ENCODE results near the gene TLR7. TPM values are rescaled to one million over a fixed set of nuclear protein-coding genes. Genes with fewer than 3 reads are reported as not detected.

Gene TLR7
- total and polyA plus RNA-seq, 2 of the 4 experiments (the other 2 are of a cell fraction): not detected

- DNase-seq (no peak), ATAC-seq (ENCODE audit: low read depth) (no peak)
- H3K27ac ChIP-seq (ENCODE audit: insufficient read depth, low read length): no peak overlapping the region
- TF ChIP-seq SMC3 (IDR thresholded peaks at IDR 0.05; ENCODE audit: low read depth, low read length) (no peak), CHD1 (IDR thresholded peaks at IDR 0.05; ENCODE audit: low read depth, low read length) (no peak), MXI1 (IDR thresholded peaks at IDR 0.05; ENCODE audit: borderline replicate concordance, low read depth, low read length) (no peak), CEBPB (IDR thresholded peaks at IDR 0.05; ENCODE audit: low read depth, low read length) (no peak), MAFK (IDR thresholded peaks at IDR 0.05; ENCODE audit: low read depth, low read length) (no peak), NFE2L2 (IDR thresholded peaks at IDR 0.05; ENCODE audit: low read depth, low read length) (no peak), POLR2A (IDR thresholded peaks at IDR 0.05; ENCODE audit: low read depth, low read length) (no peak)
- H3K27me3 ChIP-seq (ENCODE audit: control insufficient read depth, insufficient read depth, low read length): no peaks in the 10 kb centered on the region; the same call in 1 of the 2 replicates
- no peak overlapping the region for H2BK20ac ChIP-seq (ENCODE audit: low read depth, low read length)
- ChIA-PET POLR2A (ENCODE audit: unreplicated experiment) (no interaction called here), CTCF (no interaction called here)
- no peak overlapping the region for H3K23ac ChIP-seq (ENCODE audit: low read depth, low read length)
- no TSS peak for BruUV-seq (replicated peaks)
- H3K79me1 ChIP-seq (ENCODE audit: low read depth in 1 of 2, low read length in 2 of 2): no peaks in the 10 kb centered on the region
- H3K4me1 ChIP-seq (ENCODE audit: control insufficient read depth, insufficient read depth, low read length): no peaks in the 10 kb centered on the region
- intact Hi-C loops (cut with micrococcal nuclease) (no loop called here), dilution Hi-C loops (cut with HindIII; ENCODE audit: low sequenced_read_pairs, unreplicated experiment) (no loop called here), in situ Hi-C loops (cut with MboI; ENCODE audit: low sequenced_read_pairs) (no loop called here)
- whole genome bisulfite sequencing, 2 experiments (ENCODE audit: extremely low coverage in 2 of 2, insufficient read length in 1 of 2): no CpG with 5 or more reads among the region's 2 CpGs
- H2BK5ac ChIP-seq (ENCODE audit: low read depth, low read length, poor library complexity, severe bottlenecking): no peak overlapping the region
- H3K18ac ChIP-seq (ENCODE audit: low read depth, low read length): no peak overlapping the region
- H3K36me3 ChIP-seq (ENCODE audit: control insufficient read depth, insufficient read depth, low read length): no peaks in the 10 kb centered on the region
- H3K4me2 ChIP-seq (ENCODE audit: low read depth, low read length): no peak overlapping the region
- no peak overlapping the region for H3K4me3 ChIP-seq (ENCODE audit: insufficient read depth, low read depth, low read length)
- no peak overlapping the region for H2AK9ac ChIP-seq (replicated peaks; ENCODE audit: low read depth, low read length, poor library complexity)
- no peak overlapping the region for H2BK120ac ChIP-seq (ENCODE audit: low read depth, low read length)
- H2AFZ ChIP-seq (replicated peaks; ENCODE audit: low read length, poor library complexity): no peak overlapping the region
- no peak overlapping the region for H3K56ac ChIP-seq (ENCODE audit: extremely low read depth, insufficient read depth, low read length)
- no peak overlapping the region for H4K8ac ChIP-seq (ENCODE audit: low read depth in 2 of 2, low read length in 2 of 2)
- H2BK15ac ChIP-seq (ENCODE audit: low read depth, low read length): no peak overlapping the region
- H4K20me1 ChIP-seq (ENCODE audit: insufficient read depth, low read length): no peaks in the 10 kb centered on the region
- H3K9me1 ChIP-seq (ENCODE audit: insufficient read depth, low read length): no peaks in the 10 kb centered on the region
- H3K14ac ChIP-seq (replicated peaks; ENCODE audit: low read depth, low read length): no peak overlapping the region
- H4K91ac ChIP-seq (ENCODE audit: insufficient read depth, low read depth, low read length): no peak overlapping the region
- H3K9me3 ChIP-seq (ENCODE audit: control insufficient read depth, insufficient read depth, low read length): no peaks in the 10 kb centered on the region
- no peak overlapping the region for H3K4ac ChIP-seq (ENCODE audit: low read depth, low read length)
- no peak overlapping the region for H3K9ac ChIP-seq (ENCODE audit: low read depth, low read length)
- H2AK5ac ChIP-seq (ENCODE audit: low read depth, low read length): no peak overlapping the region
- no peak overlapping the region for H4K5ac ChIP-seq (ENCODE audit: low read depth, low read length)
Observed at GRCh38 chrX:12911122-12911470, 44.2 kb downstream of the TLR7 start.
